ENCODE data around the gene BUB3. TPM values are rescaled to one million over a fixed set of nuclear protein-coding genes. Genes with fewer than 3 reads are reported as not detected.
A peak's percentile ranks its signal among the peaks of the same experiment; 100 is the strongest.

BUB3 gene
- polyA plus RNA-seq, 2 of the 4 experiments (the other 2 are of a cell fraction) = 216 to 229 TPM

GRCh38 chr10:123133541-123134342 is 20.5 kb upstream of the BUB3 start:
- ChIA-PET POLR2A (interaction anchor here (1.2 kb wide), 1 partner anchor 20 kb away, joined by 5 read pairs; the partner anchor contains the start of gene BUB3), CTCF (interaction anchor here (0.6 to 5.1 kb wide), 41 partner anchors 8 to 570 kb away, joined by 3 to 82 read pairs (median 4); partner anchors contain the start of genes HMX2 and PSTK)
- peak overlapping the region; percentile 98 for H3K4me2 ChIP-seq
- WGBS (ENCODE audit: missing lambda C conversion rate) = 42% methylated on average over 39 of the region's 40 CpGs
- peaks cover 25% of the 10 kb centered on the region; the same call in 2 of the 3 replicates for H3K4me1 ChIP-seq
- DNase-seq (ENCODE audit: low read depth in 1 of 2, low spot score in 1 of 2) = no peak
- H3K4me3 ChIP-seq = peak overlapping the region; percentile 38
- ATAC-seq = peak; percentile 1 to 6; a peak in 3 of 6 replicates
- no peak for TF ChIP-seq SREBF2 (IDR thresholded peaks at IDR 0.05)
- H3K9me3 ChIP-seq = no peaks in the 10 kb centered on the region
- no peak for FAIRE-seq
- H3K27ac ChIP-seq = no peak overlapping the region

DNA sequence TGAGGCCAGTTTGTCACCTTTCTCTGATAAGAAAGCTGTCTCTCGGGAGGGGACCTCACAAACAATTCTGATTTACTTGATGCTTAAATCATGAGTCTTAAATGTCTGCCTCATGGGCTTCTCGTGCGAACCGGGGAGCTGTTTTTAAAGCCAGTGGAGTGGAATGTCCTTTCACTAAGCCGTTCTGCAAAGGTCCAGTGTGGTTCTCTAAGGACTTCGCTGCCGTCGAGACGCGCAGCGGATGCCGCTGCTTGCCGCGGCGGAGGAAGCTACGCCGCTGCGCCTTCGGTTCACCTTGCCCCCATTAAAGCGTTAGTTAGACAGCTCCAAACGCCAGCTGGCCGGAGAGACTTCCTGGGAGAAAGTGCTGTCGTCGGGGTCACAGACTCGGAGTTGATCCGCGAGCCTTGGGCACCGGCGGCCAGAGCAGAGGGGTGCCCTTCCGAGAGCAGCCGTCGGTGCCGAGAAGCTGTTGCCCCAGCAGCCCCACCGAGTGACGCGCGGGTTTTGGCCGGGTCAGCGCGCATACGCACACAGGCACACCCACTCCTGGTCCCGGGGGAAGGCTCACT is 19.8 kb upstream of the BUB3 start:
- DNase-seq (ENCODE audit: low read depth in 1 of 2, low spot score in 1 of 2) (no peak), FAIRE-seq (no peak), ATAC-seq (no peak)
- ChIA-PET POLR2A (interaction anchor here (1.2 kb wide), 1 partner anchor 20 kb away, joined by 5 read pairs; the partner anchor contains the start of gene BUB3), CTCF (interaction anchor here (1.1 to 5.1 kb wide), 13 partner anchors 14 to 570 kb away, joined by 3 to 82 read pairs (median 8); partner anchors contain the start of genes HMX2 and PSTK)
- H3K4me3 ChIP-seq = no peak overlapping the region
- no peaks in the 10 kb centered on the region for H3K9me3 ChIP-seq
- no peak for TF ChIP-seq CBX8 (IDR thresholded peaks at IDR 0.05)
- peaks cover 30% of the 10 kb centered on the region; the same call in 2 of the 3 replicates for H3K4me1 ChIP-seq
- no peak overlapping the region for H3K4me2 ChIP-seq
- no peak overlapping the region for H3K27ac ChIP-seq
- 70% methylated on average over 20 of the region's 42 CpGs for WGBS (ENCODE audit: missing lambda C conversion rate)

DNA sequence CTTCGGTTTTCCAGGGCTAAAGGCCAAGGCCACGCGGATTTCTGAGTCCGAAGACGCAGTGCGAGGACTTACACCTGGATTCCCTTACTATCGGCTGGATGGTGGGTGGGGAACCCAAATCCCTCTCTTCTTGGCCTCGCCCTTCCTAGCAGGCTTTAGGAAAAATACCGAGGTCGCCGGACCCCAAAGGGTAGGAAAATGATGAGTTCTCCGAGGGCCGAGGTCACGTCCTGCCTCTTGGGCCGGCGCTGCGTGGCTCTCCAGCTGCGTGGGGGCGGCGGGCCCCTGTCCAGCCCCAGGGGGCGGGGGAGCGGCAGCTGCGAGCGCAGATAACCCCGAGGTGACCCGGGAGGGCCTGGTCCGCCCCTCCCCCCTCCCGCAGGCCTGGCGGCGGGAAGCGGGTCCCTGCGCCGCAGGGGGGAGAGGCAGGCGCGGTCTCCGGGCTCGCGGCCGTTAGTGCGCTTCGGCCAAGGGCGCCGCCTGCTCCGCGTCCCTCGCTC is 19.2 kb upstream of the BUB3 start:
- H3K4me1 ChIP-seq = peaks cover 30% of the 10 kb centered on the region; the same call in 2 of the 3 replicates
- peak overlapping the region; percentile 58 for H3K4me3 ChIP-seq
- POLR2A ChIA-PET = no interaction called here
- no peak overlapping the region; a peak in 1 of 6 replicates for H3K27ac ChIP-seq
- no peak for DNase-seq (ENCODE audit: low read depth in 1 of 2, low spot score in 1 of 2)
- TF ChIP-seq SMC3 (IDR thresholded peaks at IDR 0.05) = no peak
- TF ChIP-seq PBX3 (IDR thresholded peaks at IDR 0.05) = no peak
- TF ChIP-seq BHLHE40 (IDR thresholded peaks at IDR 0.05; ENCODE audit: low read depth, low read length) = no peak
- no peak for TF ChIP-seq EHMT2 (IDR thresholded peaks at IDR 0.05; ENCODE audit: low read depth)
- TF ChIP-seq CEBPB (IDR thresholded peaks at IDR 0.05) = no peak
- TF ChIP-seq GATA3 (IDR thresholded peaks at IDR 0.05; ENCODE audit: borderline replicate concordance) = no peak
- TF ChIP-seq MAFK (IDR thresholded peaks at IDR 0.05; ENCODE audit: partially characterized antibody) = no peak
- no peak for TF ChIP-seq FOXS1 (CRISPR knock-in tag; IDR thresholded peaks at IDR 0.05)
- TF ChIP-seq NPAS2 (CRISPR knock-in tag; IDR thresholded peaks at IDR 0.05; ENCODE audit: borderline replicate concordance) = no peak
- TF ChIP-seq HDAC2 (IDR thresholded peaks at IDR 0.05) = no peak
- TF ChIP-seq CHD4 (IDR thresholded peaks at IDR 0.05; ENCODE audit: borderline replicate concordance) = no peak
- TF ChIP-seq, protein P1, sequence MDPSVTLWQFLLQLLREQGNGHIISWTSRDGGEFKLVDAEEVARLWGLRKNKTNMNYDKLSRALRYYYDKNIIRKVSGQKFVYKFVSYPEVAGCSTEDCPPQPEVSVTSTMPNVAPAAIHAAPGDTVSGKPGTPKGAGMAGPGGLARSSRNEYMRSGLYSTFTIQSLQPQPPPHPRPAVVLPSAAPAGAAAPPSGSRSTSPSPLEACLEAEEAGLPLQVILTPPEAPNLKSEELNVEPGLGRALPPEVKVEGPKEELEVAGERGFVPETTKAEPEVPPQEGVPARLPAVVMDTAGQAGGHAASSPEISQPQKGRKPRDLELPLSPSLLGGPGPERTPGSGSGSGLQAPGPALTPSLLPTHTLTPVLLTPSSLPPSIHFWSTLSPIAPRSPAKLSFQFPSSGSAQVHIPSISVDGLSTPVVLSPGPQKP (IDR thresholded peaks at IDR 0.05; ENCODE audit: low read depth, low read length) = no peak
- no peak for TF ChIP-seq POLR2A (IDR thresholded peaks at IDR 0.05; ENCODE audit: low read length)
- TF ChIP-seq ZC3H11A (IDR thresholded peaks at IDR 0.05) = no peak
- no peak for TF ChIP-seq HOXA7 (CRISPR knock-in tag; IDR thresholded peaks at IDR 0.05)
- TF ChIP-seq HOXB5 (CRISPR knock-in tag; IDR thresholded peaks at IDR 0.05) = no peak
- TF ChIP-seq PHF8 (IDR thresholded peaks at IDR 0.05; ENCODE audit: borderline replicate concordance, low read depth) = no peak
- TF ChIP-seq HOXB13 (CRISPR knock-in tag; IDR thresholded peaks at IDR 0.05; ENCODE audit: low read depth) = no peak
- no peak for TF ChIP-seq RNF2 (IDR thresholded peaks at IDR 0.05; ENCODE audit: borderline replicate concordance, low read depth)
- WGBS (ENCODE audit: missing lambda C conversion rate) = 56% methylated on average over 18 of the region's 46 CpGs
- FAIRE-seq = no peak
- no peak for ATAC-seq
- peak overlapping the region; percentile 96 for H3K4me2 ChIP-seq
- H3K9me3 ChIP-seq = no peaks in the 10 kb centered on the region
- CTCF ChIA-PET = interaction anchor here (2.0 to 5.1 kb wide), 5 partner anchors 14 to 426 kb away, joined by 8 to 82 read pairs (median 64); partner anchors contain the start of gene HMX2
